Measurements from ENCODE around the gene CARM1.
"Not testable (repeated sequence)": the region's sequence is repeated elsewhere in the genome, so short reads cannot be mapped to it uniquely, and the experiment has no call there.

CARM1 gene

GRCh38 chr19:10929402-10929794, 58.0 kb downstream of the CARM1 start:
- no peak for DNase-seq (ENCODE audit: low read depth)

GRCh38 chr19:10935371-10936059, 64.2 kb downstream of the CARM1 start:
- DNase-seq (ENCODE audit: low read depth) = no peak

- DNase-seq (ENCODE audit: low read depth) = peak; percentile 56
Measured at GRCh38 chr19:10936661-10937084, 65.3 kb downstream of the CARM1 start.

GRCh38 chr19:10941649-10942048, 70.3 kb downstream of the CARM1 start:
- not testable (repeated sequence) for DNase-seq (ENCODE audit: low read depth)

GRCh38 chr19:10943412-10943811, 72.1 kb downstream of the CARM1 start:
- not testable (repeated sequence) for DNase-seq (ENCODE audit: low read depth)

- no peak for DNase-seq (ENCODE audit: low read depth)
Measured at GRCh38 chr19:10945264-10945663, 73.9 kb downstream of the CARM1 start.

- no peak for DNase-seq (ENCODE audit: low read depth)
Measured at GRCh38 chr19:10946958-10947657, 75.8 kb downstream of the CARM1 start.

GRCh38 chr19:10952809-10953208, 81.5 kb downstream of the CARM1 start:
- DNase-seq (ENCODE audit: low read depth) = no peak

GRCh38 chr19:10959277-10959968, 88.1 kb downstream of the CARM1 start:
- not testable (repeated sequence) for DNase-seq (ENCODE audit: low read depth)

GRCh38 chr19:10960314-10961072, 89.1 kb downstream of the CARM1 start, which contains the start of gene SMARCA4:
SMARCA4 (plus strand) TSS chr19:10961030; CDS start chr19:10984152, 23,122 bp downstream.
- DNase-seq (ENCODE audit: low read depth) = peak; percentile 91

- no peak for DNase-seq (ENCODE audit: low read depth)
Measured at GRCh38 chr19:10961073-10961860, 89.9 kb downstream of the CARM1 start.

- no peak for DNase-seq (ENCODE audit: low read depth)
Measured at GRCh38 chr19:10962863-10963262, 91.5 kb downstream of the CARM1 start.

- no peak for DNase-seq (ENCODE audit: low read depth)
Measured at GRCh38 chr19:10963865-10964264, 92.5 kb downstream of the CARM1 start.

GRCh38 chr19:10964903-10965302, 93.5 kb downstream of the CARM1 start:
- DNase-seq (ENCODE audit: low read depth) = no peak

GRCh38 chr19:10965398-10965797, 94.0 kb downstream of the CARM1 start:
- no peak for DNase-seq (ENCODE audit: low read depth)

- no peak for DNase-seq (ENCODE audit: low read depth)
Measured at GRCh38 chr19:10966809-10967208, 95.5 kb downstream of the CARM1 start.

- DNase-seq (ENCODE audit: low read depth) = no peak
Measured at GRCh38 chr19:10968527-10969135, 97.3 kb downstream of the CARM1 start.

- no peak for DNase-seq (ENCODE audit: low read depth)
Measured at GRCh38 chr19:10971107-10971726, 99.9 kb downstream of the CARM1 start.

All from stromal cell of bone marrow (primary cell).